SKM-1 (cell line): ENCODE results near the gene GCC1.

Source experiments
- DNase-seq: peaks from one replicate; lab custom pipeline; 2025; ENCODE audit not compliant: unreplicated experiment; lab: John Stamatoyannopoulos, UW

GCC1 gene, protein sequence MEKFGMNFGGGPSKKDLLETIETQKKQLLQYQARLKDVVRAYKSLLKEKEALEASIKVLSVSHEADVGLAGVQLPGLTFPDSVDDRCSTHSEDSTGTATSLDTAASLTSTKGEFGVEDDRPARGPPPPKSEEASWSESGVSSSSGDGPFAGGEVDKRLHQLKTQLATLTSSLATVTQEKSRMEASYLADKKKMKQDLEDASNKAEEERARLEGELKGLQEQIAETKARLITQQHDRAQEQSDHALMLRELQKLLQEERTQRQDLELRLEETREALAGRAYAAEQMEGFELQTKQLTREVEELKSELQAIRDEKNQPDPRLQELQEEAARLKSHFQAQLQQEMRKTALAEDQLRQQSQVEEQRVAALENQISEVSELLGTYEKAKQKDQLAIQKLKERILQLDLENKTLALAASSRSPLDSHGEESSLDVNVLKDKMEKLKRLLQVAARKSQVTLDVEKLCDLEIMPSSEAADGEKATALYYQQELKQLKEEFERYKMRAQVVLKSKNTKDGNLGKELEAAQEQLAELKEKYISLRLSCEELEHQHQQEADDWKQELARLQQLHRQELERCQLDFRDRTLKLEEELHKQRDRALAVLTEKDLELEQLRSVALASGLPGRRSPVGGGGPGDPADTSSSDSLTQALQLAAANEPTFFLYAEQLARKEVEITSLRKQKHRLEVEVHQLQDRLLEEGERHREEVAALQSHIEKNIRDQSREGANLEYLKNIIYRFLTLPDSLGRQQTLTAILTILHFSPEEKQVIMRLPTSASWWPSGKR

DNA sequence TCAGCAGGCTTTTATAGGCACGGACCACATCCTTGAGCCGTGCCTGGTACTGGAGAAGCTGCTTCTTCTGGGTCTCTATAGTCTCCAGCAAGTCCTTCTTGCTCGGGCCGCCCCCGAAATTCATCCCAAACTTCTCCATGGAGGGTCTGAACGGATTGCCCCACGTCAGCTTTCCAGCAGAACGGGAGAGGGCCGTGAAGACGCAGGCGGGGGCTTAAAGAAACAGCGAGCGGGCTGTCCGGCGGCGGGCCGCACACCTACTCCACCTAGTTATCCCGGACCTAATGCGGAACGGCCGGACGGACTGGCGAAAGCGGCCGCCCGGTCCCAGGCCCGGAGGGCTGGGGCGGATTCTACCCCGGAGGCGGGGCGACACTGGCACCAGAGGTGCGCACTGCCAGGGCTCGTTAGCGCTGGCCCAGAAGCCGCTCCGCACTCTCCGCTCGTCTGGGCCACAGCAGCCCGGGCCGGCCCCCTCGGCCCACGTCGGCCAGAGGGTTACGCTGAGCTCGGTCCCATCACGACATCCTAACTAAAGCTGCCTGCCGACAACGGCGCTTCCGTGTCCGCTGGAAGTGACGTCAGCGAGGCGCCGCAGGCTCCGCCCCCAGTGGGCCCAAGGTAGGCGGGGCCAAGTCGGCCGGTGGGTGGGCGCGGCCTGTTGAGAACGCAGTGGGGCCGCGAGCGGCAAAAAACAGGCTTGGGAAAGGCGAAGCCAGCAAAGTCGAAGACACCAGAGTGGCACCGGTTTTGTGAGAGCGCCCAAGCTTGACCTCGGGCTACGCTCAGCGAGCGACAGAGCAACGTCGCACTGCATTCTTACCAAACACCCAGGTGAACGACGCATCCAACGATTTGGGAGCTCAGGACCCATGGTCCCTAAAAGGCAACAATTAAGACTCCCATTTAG, at the start of gene GCC1:
Gene GCC1 (minus strand): TSS at position 553 of the 910 bp plus-strand sequence. CDS start 414 bp downstream, at position 139.
- DNase-seq: peak; percentile 39

DNA sequence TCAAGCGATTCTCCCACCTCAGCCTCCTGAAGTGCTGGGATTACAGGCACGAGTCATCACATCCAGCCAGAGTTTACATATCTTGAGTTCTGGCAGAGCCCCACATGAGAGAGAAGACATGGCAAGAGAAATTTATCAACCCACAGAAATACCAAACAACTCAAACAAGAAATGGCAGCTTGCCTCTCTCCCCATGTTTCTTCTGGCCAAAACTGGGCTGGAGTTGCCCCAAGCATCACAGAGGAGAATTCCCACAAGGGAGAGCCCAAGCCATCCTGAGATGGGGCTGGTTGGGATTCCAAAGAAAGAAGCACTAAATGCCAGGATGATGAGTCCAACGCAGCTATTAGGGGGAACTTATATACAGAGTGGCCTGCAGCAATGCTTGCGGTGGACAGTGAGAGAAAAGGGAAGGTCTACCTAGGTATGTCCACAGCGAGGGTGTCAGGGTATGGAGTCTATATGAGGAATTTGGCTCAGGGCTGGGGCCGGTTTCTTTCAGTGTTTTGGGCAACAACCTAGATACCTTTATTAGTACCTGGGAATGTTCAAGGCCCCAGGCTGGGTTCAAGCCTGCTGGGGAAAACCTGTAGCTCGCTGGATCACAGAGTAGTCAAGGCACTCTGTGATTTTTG, 47.0 kb upstream of the GCC1 start:
- no peak for DNase-seq

DNA sequence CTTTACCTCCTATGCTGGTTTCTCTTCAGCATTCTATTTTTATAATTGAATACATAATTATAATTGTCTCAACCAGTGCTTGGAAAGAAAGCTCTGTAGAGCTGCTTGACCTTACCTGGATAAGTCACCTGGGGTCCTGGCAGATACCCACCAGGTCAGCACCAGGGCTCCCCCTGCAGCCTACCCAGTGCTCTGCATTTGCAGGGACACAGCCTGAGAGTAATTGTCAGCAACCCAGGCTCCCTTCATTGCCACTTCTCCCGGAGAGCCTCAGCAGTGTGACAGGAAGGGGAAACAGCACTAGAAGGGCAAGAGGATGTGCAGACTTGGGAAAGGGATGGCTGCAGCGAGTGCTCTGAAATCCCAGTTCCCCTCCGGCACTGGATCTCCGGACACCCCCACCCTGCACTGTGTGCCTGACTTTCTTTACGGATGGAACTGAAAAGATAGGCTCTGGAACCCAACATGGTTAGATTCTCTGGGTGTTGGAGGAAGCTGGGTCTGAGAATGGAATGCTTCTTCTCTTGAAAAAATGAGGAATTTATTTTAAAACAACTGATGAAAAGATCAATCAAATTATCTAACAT, 44.0 kb upstream of the GCC1 start:
- DNase-seq: peak; percentile 26

DNA sequence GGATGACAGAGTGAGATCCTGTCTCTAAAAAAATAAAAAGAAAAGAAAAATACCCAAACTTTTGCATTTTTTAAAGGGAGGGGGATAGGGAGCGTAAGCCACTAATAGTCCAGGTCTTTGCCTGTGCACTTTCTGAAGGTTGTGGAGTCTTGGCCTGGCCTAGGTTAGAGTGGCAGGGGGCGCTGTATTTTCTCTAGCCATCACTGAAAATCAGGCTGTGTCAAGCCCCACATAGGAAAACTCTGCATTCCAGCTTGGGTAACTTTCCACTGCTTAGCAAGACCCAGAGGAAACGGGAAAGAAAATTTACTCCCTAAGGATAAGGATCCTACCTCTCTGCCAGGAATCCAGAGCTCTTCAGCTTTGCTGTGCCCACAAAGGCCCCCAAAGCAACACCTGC, 43.0 kb upstream of the GCC1 start:
- DNase-seq: no peak

DNA sequence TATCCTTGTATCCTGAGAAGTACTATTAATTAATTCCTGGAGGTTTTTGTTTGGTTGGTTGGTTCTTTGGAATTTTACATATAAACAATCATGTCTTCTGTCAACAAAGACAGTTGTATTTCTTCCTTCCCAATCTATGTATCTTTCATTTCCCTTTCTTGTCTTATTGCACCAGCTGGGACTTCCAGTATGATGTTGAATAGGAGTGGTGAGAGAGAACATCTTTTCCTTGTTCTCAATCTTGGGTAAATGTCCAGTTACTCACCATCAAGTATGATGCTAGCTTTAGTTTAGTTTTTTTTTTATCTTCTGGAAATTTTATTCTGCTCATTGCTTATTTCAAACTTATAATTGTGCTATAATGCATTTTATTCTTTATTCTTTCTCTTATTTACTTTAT, 39.9 kb upstream of the GCC1 start:
- DNase-seq: no peak

DNA sequence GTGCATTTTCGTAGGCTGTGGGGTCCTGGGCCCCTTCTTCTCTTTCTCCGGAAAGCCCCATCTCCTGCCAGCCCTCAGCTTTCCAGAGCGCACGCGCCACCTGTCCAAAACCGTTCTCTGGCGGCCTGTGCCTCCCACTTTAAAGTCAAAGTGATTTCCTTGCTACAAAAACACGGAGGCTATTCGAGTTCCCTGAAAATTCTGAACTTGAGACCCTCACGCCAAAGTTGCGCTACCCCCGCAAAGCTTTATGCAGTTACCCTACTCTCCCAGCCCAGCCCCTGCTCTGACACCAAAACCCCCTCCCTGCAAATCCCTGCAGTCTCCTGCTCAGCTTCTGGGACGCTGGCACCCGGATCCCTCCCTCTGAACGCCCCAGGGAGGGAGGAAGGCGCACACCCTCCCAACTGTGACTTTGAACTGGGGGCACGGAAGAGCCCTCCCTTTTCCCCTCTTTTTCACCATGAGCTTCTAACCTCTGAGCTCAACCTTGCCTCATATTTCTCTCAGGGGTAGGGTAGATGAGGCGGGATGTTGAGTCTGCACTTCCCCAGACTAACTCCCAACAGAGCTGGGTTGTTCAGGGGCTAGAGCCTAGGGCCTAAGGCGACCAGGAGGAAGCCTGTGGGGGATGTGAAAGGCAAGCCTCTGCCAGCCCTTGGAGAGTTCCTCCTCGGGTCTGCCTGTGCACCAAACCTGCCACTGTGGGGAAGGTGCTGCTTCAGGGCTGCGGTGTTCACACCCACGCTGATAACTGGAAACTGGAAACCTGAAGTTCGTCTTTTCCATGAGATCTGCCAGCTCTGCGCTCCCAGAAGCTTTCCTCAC, 35.2 kb upstream of the GCC1 start:
- DNase-seq: no peak

DNA sequence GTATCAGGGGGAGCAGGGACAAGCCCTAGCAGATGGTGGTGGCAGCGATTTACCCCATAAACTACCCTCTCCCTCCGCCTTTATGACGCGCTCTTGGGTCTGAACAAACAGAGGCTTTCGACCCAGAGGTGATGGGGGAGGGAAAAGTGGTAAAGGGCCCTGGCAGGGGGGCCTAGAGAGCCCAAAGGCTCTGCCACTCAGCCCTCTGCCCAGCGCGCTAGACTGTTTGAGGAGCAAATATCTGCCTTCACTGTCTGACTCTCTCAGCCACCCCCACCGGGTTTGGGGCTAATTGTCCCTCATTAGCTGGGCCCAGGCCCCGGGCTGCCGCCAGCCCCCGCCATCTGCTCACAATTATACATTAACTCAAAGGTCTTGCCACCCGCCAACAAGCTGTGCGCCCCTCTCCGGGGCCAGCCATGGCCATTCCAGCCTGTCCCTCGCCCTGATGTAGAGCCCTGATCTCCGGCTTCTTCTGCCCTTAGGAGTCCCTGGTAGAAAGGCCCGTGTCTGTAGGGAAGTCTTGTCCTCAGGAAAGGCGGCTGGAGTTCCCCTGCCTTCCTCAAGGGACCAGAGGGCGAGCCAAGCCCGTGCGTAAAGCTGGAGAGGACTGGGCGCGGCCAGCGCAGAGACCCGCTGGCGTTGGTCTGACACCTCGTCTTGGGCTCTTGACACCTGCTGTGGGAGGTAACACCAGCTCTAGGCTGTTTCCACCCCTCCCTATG, 34.4 kb upstream of the GCC1 start:
- DNase-seq: no peak

DNA sequence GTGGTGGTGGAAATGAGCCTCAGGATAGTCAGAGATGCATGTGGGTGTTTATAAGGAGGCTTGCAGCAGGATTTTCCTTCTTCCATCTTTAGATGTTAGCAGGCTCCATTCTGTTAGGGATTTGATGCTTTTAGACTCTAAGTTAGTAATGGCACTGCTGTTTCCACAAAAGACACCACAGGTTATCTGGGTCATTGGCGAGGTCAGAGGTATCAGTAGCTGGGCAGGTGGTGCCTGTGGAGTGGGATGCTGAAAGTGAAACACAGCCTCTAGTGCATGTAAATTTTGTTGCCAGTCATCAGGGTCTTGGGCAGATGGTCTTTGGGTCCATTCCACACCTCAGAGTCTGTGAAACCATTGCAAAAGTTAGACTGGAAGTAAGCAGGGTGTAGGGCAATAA, 33.4 kb upstream of the GCC1 start:
- DNase-seq: no peak

DNA sequence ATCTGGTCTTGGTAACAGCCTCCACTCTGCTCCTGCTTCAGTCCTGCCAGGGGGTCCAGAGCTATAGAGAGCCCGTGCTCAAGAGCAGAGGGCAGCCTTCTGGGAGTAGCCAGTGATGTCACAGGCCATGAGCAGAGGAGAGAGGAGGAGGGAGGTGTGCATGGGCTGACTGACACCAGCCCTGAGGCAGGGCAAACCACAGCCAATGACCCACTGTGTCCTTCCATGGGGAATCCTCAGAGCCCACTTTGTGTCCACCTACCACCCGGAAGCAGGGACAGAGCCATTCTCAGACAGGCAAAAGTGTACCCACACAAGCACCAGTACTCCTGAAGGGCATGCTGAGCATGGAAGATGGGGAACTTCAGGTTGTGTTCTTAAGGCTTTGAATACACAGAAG, 32.6 kb upstream of the GCC1 start, which contains the start of gene PAX4:
Gene PAX4 (minus strand): TSS at position 101 of the 400 bp plus-strand sequence. CDS start 2,214 bp downstream, outside the sequence.
- no peak for DNase-seq

DNA sequence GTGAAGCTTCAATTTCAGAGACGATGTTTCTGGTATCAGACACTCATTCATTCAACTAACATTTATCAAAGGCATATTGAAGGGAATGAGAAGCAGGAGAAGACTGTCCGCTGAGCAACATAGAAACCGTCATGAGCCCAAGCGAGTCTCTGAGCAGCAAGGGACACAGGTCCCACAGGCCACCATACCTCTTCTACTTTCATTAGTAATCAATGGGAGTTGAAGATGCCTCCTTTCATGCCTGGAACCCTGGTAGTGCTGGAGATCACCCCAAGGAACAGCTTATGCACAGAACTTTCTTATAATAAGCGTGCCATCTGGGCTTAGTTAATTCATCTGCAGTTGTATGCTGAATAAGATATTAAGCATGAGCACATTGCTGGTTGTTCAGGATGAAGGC, 31.3 kb upstream of the GCC1 start:
- DNase-seq: no peak

DNA sequence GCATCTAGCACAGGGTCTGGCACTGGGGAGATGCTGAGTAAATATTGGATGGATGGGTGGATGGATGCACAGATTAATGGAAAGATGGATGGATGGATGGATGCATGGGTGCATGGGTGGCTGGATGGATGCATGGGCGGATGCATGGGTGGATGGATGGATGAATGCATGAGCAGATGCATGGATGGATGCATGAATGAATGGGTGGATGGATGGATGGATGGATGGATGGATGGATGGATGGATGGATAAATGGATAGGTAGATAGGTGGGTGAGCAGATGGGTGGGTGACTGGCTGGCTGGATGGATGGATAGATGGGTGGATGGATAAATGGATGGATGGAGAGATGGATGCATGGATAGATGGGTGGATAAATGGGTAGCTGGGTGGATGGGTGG, 26.9 kb upstream of the GCC1 start:
- no peak for DNase-seq

DNA sequence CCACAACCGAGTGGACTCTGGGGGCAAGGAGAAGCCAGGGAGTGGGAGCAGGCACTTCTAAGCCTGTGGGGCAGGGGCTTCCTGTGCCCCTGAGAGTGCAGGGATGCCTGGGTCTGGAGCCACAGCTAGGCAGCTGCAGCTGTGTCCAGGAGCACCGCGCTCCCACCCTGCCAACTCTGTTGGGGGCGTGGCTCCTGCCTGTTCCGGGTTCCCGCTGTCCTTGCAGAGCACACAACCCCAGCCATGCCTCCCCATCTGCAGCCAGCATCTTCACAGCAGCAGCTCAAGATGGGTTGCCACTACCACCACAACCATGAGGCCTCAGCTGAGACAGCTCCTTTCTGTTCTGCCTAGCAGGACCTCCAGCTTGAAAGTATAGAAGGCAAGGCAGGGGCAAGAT, 23.9 kb upstream of the GCC1 start:
- DNase-seq: no peak

DNA sequence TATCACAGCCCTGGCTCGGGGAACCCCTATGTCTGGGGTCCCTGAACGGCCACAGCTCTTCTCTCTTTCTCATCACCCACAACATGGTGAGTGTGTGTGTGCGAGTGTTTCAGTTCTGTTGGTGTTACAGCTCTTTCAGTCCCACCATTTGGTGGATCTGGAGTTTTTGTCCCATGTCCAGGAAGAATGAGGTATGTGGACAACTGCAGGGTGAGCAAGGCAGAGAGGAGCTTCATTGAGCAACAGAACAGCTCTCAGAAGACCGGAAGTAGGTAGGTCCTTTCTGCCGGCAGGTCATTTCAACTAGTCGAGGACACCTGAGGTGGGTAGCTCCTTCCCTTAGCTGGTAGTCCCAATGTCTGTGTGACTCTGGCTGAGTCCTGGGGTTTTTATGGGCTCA, 23.1 kb upstream of the GCC1 start:
- DNase-seq: no peak

DNA sequence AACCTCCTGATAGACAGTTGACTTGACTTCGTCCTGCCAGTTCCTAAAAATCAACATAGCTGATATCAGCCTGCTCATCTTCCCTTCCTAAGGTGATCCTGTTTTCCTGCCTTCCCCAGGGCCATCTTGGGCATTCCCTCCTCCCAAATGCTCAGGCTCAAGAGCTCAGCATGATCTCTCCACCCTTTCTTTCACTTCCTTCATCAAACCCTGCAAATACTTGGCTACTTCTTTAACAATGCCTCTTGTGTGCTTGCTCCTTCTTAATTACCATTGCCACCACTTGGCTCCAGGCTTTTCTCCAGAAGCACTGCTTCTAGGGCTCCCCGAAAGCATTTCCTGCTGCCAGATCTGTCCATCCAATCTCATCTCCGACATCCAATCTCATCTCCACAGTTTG, 15.5 kb upstream of the GCC1 start:
- DNase-seq: no peak

DNA sequence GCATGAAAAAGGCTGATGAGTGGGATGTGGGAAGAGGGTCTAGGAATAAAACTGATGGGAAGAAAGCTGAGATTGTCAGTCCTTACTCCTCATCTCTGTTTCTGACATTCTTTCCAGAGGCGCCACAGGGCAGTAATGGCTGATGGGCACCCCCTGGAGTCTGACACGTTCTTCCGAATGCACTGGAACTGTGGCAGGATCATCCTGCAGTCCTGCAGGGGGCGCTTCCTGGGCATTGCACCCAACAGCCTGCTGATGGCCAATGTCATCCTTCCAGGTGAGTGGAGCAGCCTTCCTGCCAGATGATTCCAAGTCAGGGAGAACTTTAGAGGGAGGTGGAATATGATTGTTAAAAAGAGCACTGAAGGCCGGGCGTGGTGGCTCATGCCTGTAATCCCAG, 12.9 kb upstream of the GCC1 start:
- no peak for DNase-seq

DNA sequence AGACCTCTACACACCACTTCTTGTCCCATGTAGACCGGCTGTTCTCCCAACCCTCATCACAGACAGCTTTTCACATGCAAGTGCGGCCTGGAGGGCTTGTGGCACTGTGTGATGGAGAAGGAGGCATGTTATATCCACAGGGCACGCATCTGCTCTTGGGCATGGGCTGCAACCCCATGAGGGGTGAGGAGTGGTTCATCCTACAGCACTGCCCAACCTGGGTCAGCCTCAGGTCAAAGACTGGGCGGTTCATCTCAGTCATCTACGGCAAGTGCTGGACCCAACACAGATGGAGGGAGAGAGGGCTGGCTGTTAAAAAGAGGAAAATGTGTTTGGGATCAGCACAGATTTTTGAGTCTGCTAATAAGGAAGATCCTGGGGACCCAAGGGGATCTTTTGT, 10.3 kb upstream of the GCC1 start:
- DNase-seq: no peak

DNA sequence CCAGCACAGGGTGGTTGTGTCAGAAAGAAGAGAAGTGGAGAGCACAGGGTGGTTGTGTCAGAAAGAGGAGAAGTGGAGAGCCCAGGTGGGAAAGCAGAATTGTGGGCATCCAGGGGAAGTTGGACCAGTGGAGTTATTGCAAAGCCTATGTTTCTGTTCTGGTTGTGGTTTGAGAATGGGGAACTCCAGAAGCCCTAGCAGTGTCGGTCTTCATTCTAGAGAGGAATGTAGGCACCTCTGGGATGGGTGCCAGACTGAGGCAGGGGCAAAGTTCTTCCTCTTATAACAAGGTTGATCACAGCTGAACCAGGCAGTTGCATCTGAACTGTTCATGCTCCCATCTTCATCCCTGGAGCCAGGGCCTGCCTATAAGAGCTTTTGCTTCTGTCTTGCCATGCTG, 9.1 kb upstream of the GCC1 start:
- peak; percentile 97 for DNase-seq

DNA sequence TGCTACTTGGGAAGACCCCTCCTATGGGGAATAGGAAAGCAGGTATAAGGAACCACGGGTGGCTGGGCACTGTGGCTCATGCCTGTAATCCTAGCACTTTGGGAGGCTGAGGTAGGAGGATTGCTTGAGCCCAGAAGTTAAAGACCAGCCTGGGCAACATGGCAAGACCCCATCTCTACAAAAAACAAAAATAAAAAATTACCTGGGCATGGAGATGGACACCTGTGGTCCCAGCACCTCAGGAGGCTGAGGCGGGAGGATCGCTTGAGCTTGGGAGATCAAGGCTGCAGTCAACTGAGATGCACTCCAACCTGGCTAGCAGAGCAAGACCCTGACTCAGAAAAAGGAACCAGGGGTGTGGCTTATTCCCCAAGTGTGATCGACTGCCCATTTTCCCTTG, 7.2 kb upstream of the GCC1 start:
- DNase-seq: no peak

DNA sequence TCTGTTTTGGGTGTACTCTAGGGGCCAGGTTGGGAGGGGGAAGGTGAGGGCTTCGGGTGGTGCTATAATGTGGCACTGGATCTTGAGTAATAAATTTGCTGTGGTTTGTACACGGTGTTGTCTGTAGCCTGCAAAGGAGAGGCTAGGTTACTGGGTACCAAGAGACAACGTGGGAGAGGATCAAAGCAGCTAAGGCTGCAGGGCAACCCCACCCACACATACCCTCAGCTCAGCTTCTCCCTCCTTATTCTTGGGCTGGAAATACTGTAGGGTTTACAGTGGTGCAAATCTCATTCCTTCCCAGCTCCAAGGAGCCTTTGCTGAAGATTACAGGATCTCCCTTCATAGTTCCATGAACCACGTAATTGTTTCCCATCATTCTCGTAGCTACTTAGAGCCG, 6.2 kb upstream of the GCC1 start:
- DNase-seq: no peak
